ENCODE results near the gene GBP2. TPM values are rescaled to one million over a fixed set of nuclear protein-coding genes. Genes with fewer than 3 reads are reported as not detected.

The GBP2 gene
- total and polyA plus RNA-seq, 9 of the 15 experiments (the other 6 are each of a cell fraction or from before 2014, with no cell fraction given), result 0.45 to 2.2 (median 0.69) TPM

- no peak for TF ChIP-seq CHD4 (IDR thresholded peaks at IDR 0.05; ENCODE audit: insufficient read depth, insufficient replicate concordance, low read depth, low read length, poor library complexity, severe bottlenecking)
- no peak for TF ChIP-seq BRD4 (IDR thresholded peaks at IDR 0.05)
- no peak for TF ChIP-seq ZNF408 (CRISPR knock-in tag; IDR thresholded peaks at IDR 0.05; ENCODE audit: low read depth)
- TF ChIP-seq KDM2B (CRISPR knock-in tag; IDR thresholded peaks at IDR 0.05), result no peak
- no peak for TF ChIP-seq KAT2B (IDR thresholded peaks at IDR 0.05; ENCODE audit: low read depth, low read length)
- TF ChIP-seq ILK (tag; IDR thresholded peaks at IDR 0.05; ENCODE audit: borderline replicate concordance, low read depth), result no peak
- no peak for TF ChIP-seq TAF15 (IDR thresholded peaks at IDR 0.05; ENCODE audit: low read depth, low read length)
These were observed 62.8 kb downstream of the GBP2 start (continued) for GRCh38 chr1:89063094-89063493.

GRCh38 chr1:89060091-89060490 lies 65.8 kb downstream of the GBP2 start:
- TF ChIP-seq KDM1A (IDR thresholded peaks at IDR 0.05) (no peak), HIVEP1 (CRISPR knock-in tag; IDR thresholded peaks at IDR 0.05) (no peak), BRF2 (IDR thresholded peaks at IDR 0.05; ENCODE audit: borderline replicate concordance, insufficient read depth, insufficient read length) (no peak), RBM14 (IDR thresholded peaks at IDR 0.05; ENCODE audit: borderline replicate concordance, insufficient read depth, low read depth, low read length) (no peak), HNRNPH1 (optimal IDR thresholded peaks at IDR 0.05; ENCODE audit: low read depth, low read length) (no peak), GABPA (tag; conservative IDR thresholded peaks at IDR 0.05; ENCODE audit: low read depth) (no peak), PHB (CRISPR knock-in tag; IDR thresholded peaks at IDR 0.05) (no peak), CCNT2 (IDR thresholded peaks at IDR 0.05; ENCODE audit: borderline replicate concordance, extremely low read depth, insufficient read length, low read depth, low read length) (no peak), ZNF121 (CRISPR knock-in tag; conservative IDR thresholded peaks at IDR 0.05) (no peak)
- TF ChIP-seq, protein P1, sequence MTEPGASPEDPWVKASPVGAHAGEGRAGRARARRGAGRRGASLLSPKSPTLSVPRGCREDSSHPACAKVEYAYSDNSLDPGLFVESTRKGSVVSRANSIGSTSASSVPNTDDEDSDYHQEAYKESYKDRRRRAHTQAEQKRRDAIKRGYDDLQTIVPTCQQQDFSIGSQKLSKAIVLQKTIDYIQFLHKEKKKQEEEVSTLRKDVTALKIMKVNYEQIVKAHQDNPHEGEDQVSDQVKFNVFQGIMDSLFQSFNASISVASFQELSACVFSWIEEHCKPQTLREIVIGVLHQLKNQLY (CRISPR knock-in tag; conservative IDR thresholded peaks at IDR 0.05), result no peak
- H2AFZ ChIP-seq (ENCODE audit: low read depth, low read length), result no peak overlapping the region
- H3K27me3 ChIP-seq (ENCODE audit: control insufficient read depth in 2 of 2, insufficient read depth in 2 of 2, low read length in 2 of 2), result peaks cover 0 to 7% of the 10 kb centered on the region in 2 experiments; a peak in 2 of 5 replicates
- no peak overlapping the region for H3K27ac ChIP-seq (ENCODE audit: extremely low read depth, low read depth, low read length)
- no peaks in the 10 kb centered on the region for H3K79me2 ChIP-seq (ENCODE audit: control insufficient read depth, insufficient read depth, low read length)
- no TSS peak for BruUV-seq (replicated peaks)
- no peak overlapping the region for H3K4me2 ChIP-seq (ENCODE audit: insufficient read depth, low read length)
- no peaks in the 10 kb centered on the region for H3K9me3 ChIP-seq (replicated peaks; ENCODE audit: control insufficient read depth, insufficient read depth, low read depth, low read length)
- H3K9ac ChIP-seq (ENCODE audit: insufficient read depth in 1 of 2, low read depth in 2 of 2, low read length in 2 of 2), result no peak overlapping the region
- H3K4me3 ChIP-seq, result no peak overlapping the region
- FAIRE-seq (no peak), DNase-seq (ENCODE audit: extremely low read depth in 1 of 4, low spot score in 3 of 4) (no peak), ATAC-seq (no peak)
- no peaks in the 10 kb centered on the region for H3K9me1 ChIP-seq (ENCODE audit: control insufficient read depth, insufficient read depth, low read length)
- 2% methylated on average over 5 of the region's 5 CpGs for WGBS (ENCODE audit: insufficient coverage, low coverage, missing lambda C conversion rate)
- ChIA-PET CTCF (ENCODE audit: low intra/inter-chr PET ratio) (no interaction called here), POLR2A (no interaction called here)
- H3K36me3 ChIP-seq (ENCODE audit: control insufficient read depth, insufficient read depth, low read length), result no peaks in the 10 kb centered on the region
- no peaks in the 10 kb centered on the region for H4K20me1 ChIP-seq (replicated peaks; ENCODE audit: control insufficient read depth, insufficient read depth, low read length)
- intact Hi-C loops (cut with micrococcal nuclease) (no loop called here), in situ Hi-C loops (cut with MboI) (no loop called here)
- no peaks in the 10 kb centered on the region for H3K4me1 ChIP-seq (replicated peaks in 1 of 2; ENCODE audit: control insufficient read depth in 2 of 2, insufficient read depth in 2 of 2, low read length in 2 of 2)

All from K562 (cell line).